ENCODE data around the gene ALDH3B1.

Gene ALDH3B1

DNA sequence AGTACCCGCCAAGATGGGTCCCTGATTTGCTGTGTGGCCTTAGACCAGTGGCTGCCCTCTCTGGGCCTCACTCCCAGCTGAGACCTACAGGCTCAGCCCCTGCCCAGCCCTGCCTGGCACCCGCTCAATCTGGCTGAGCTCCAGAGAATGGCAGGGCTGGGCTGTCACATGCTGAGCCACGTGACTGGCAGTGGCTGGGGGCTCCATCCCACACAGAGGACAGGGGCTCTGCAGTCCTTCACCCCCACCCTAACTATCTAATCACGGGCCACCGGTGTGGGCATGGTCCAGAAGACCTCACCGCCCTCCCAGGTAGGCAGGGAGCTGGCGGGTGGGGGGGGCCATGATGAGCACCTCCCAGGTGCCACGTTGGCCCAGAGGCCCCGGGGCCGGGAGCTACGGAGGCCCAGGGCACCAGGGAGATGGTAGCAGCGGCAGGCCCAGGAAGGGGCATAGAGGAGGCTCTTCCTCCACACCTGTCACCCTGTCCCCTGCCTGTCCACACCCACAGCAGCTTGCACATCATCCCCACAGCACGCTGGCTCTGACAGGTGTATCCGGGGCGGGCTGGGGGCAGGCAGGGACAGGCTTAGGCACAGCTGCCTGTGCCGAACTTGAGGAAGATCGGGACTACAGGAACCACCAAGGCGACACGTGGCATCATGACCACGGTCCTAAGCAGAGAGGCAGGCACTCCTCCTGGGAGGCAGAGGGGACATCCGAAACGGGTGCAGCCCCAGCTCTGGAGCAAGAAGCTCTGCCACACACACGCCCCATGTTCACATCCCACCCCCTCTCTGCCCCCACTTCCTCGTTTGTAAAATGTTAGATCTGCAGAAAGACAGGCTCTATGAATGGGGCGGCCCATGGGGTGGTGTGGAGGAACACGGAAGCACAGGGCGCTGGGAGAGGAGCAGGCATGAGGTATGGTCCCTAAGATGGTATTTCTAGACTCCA, 1.5 kb upstream of the ALDH3B1 start:
- Histone ChIP-seq H3K27me3 (ENCODE audit: control insufficient read depth, insufficient read depth, low read length) (no peaks in the 10 kb centered on the region), H3K79me2 (no peaks in the 10 kb centered on the region), H3K9ac (no peak overlapping the region), H3K27ac (no peak overlapping the region), H3K9me3 (ENCODE audit: control insufficient read depth, low read length) (no peaks in the 10 kb centered on the region), H3K36me3 (ENCODE audit: control insufficient read depth, insufficient read depth, low read length) (no peaks in the 10 kb centered on the region), H3K4me1 (no peaks in the 10 kb centered on the region), H3K4me3 (ENCODE audit: low read depth, low read length) (no peak overlapping the region), H3K4me2 (ENCODE audit: low read length) (no peak overlapping the region), H2AFZ (no peak overlapping the region)
- TF ChIP-seq, protein P1, sequence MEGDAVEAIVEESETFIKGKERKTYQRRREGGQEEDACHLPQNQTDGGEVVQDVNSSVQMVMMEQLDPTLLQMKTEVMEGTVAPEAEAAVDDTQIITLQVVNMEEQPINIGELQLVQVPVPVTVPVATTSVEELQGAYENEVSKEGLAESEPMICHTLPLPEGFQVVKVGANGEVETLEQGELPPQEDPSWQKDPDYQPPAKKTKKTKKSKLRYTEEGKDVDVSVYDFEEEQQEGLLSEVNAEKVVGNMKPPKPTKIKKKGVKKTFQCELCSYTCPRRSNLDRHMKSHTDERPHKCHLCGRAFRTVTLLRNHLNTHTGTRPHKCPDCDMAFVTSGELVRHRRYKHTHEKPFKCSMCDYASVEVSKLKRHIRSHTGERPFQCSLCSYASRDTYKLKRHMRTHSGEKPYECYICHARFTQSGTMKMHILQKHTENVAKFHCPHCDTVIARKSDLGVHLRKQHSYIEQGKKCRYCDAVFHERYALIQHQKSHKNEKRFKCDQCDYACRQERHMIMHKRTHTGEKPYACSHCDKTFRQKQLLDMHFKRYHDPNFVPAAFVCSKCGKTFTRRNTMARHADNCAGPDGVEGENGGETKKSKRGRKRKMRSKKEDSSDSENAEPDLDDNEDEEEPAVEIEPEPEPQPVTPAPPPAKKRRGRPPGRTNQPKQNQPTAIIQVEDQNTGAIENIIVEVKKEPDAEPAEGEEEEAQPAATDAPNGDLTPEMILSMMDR (IDR thresholded peaks at IDR 0.05): no peak

DNA sequence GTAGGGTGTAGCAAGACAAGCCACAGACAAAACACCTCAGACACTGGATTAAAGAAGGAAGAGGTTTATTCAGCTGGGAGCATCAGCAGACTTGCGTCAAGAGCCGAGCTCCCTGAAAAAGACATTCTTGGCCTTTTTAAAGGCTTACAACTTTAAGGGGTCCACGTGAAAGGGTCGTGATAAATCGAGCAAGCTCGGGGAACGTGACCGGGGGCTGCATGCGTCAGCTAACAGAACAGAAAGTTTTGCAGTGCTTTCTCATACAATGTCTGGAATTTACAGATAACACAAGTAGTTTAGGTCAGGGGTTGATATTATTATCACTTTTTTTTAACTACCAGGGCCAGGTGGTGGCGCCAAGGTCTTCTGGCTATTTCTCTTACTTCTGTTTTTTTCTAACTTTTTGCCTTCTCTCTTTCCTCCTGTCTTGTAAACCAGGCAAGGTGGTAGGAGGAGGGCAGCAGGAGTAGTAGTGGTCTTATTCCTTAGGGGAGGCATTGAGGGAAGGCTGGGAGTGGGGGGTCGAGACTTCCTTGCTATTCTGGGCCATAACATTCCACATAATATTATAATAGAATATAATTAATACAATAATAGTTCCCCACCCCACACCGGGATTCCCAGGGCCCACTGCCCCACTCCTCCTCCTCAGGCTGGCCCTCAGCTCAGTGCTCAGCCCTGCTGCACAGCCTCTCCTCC, 587 bp upstream of the ALDH3B1 start:
- TF ChIP-seq, protein P1 (IDR thresholded peaks at IDR 0.05): no peak
- no peaks in the 10 kb centered on the region for H3K79me2 ChIP-seq
- H3K36me3 ChIP-seq (ENCODE audit: control insufficient read depth, insufficient read depth, low read length): no peaks in the 10 kb centered on the region
- H3K9ac ChIP-seq: no peak overlapping the region
- H3K9me3 ChIP-seq (ENCODE audit: control insufficient read depth, low read length): no peaks in the 10 kb centered on the region
- no peaks in the 10 kb centered on the region for H3K27me3 ChIP-seq (ENCODE audit: control insufficient read depth, insufficient read depth, low read length)
- H3K4me3 ChIP-seq (ENCODE audit: low read depth, low read length): no peak overlapping the region
- H3K27ac ChIP-seq: peak overlapping the region; percentile 30
- H3K4me2 ChIP-seq (ENCODE audit: low read length): no peak overlapping the region
- peak overlapping the region; percentile 72 for H2AFZ ChIP-seq
- H3K4me1 ChIP-seq: no peaks in the 10 kb centered on the region

DNA sequence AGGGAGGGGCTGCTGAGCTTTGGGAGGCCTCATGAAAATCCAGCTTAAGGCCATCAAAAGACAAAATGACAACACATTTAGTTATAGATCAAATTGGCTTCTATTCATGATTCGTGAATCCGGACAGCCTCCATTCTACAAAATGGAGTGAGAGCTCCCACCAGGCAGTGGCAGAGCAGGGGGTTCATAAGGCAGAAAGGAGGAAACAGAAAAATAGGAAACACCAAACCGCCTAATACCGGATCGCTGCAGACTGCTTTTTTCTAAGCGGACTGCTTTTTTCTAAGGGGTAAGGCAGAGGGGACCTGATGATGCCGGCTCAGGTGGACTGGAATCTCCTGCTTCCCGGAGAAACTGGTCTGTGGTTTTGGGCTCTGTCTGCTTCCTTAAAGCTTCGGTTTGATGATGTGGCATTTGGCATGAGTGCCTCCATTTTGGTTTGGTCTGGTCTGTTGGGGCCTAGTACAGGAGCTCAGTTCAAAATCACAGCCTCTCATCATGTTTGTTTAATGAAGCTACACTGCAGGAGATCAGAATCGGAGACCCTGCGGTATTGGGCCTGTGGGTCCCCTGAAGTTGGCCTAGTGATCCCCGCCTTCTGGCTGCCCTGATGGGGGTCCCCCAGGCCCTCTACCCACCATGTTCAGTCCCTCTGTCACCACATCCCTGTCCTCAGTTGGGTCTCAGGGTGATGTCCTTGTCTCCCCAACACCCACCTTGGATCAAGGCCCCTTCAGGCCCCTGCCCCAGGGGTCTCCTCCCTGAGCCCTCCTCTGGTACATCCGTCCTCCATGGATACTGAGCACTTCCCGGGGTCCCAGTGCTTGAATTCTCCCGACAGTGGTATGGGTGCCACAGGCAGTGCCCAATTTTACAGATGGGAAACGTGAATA, 1.2 kb downstream of the ALDH3B1 start:
- Histone ChIP-seq H3K27me3 (ENCODE audit: control insufficient read depth, insufficient read depth, low read length) (no peaks in the 10 kb centered on the region), H3K9me3 (ENCODE audit: control insufficient read depth, low read length) (no peaks in the 10 kb centered on the region), H2AFZ (peak overlapping the region; percentile 72), H3K27ac (no peak overlapping the region), H3K4me1 (no peaks in the 10 kb centered on the region), H3K36me3 (ENCODE audit: control insufficient read depth, insufficient read depth, low read length) (no peaks in the 10 kb centered on the region), H3K4me3 (ENCODE audit: low read depth, low read length) (no peak overlapping the region), H3K79me2 (no peaks in the 10 kb centered on the region), H3K4me2 (ENCODE audit: low read length) (no peak overlapping the region), H3K9ac (no peak overlapping the region)
- TF ChIP-seq, protein P1 (IDR thresholded peaks at IDR 0.05): no peak

DNA sequence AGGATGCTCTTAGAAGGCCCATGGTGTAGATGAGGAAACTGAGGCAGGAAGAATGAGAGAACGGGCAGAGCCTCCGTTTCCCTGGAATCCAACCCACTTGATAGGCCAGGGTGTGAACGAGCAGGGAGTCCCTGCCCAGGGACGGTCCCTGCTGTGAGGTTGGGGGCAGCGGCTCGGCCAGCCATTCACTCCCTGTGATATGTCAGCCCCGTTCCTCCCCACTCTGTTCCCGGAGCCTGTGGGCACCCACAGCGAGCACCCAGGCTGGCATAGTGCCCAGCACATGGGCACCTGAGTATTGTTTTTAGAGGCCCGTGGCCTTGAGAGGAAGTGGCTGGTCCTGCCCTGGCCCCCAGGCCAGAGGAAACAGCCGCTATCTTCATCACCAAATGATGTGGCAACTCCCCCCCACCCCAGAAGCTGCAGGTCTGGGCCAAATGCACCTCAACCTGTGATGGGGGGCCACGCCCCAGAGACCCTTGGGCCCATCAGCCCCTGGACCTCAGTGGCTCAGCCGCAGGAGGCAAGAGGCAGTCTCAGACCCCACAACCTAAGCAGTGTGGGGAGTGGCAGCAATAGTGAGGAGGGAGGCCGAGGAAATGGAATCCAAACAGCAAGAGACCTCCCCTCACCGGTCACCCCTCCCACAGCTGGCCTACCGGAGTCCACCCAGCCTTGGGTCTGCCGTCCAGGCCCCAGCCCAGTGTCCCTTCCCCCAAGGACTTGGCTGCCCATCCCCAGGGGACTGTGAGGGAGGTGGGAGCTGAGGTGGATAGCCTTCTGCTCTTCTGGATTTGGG, 2.1 kb downstream of the ALDH3B1 start:
- Histone ChIP-seq H3K9me3 (ENCODE audit: control insufficient read depth, low read length) (no peaks in the 10 kb centered on the region), H3K9ac (no peak overlapping the region), H3K27ac (no peak overlapping the region), H3K27me3 (ENCODE audit: control insufficient read depth, insufficient read depth, low read length) (no peaks in the 10 kb centered on the region), H3K4me3 (ENCODE audit: low read depth, low read length) (no peak overlapping the region), H3K4me1 (no peaks in the 10 kb centered on the region), H2AFZ (no peak overlapping the region), H3K4me2 (ENCODE audit: low read length) (no peak overlapping the region), H3K79me2 (no peaks in the 10 kb centered on the region), H3K36me3 (ENCODE audit: control insufficient read depth, insufficient read depth, low read length) (no peaks in the 10 kb centered on the region)
- TF ChIP-seq, protein P1 (IDR thresholded peaks at IDR 0.05): no peak
